ENCODE data around the gene BCAS3. TPM values are rescaled to one million over a fixed set of nuclear protein-coding genes. Genes with fewer than 3 reads are reported as not detected.

Gene BCAS3
- total RNA-seq, 4 donors from 2014 or later: 18.2 to 60.6 (median 23.4) TPM

DNA sequence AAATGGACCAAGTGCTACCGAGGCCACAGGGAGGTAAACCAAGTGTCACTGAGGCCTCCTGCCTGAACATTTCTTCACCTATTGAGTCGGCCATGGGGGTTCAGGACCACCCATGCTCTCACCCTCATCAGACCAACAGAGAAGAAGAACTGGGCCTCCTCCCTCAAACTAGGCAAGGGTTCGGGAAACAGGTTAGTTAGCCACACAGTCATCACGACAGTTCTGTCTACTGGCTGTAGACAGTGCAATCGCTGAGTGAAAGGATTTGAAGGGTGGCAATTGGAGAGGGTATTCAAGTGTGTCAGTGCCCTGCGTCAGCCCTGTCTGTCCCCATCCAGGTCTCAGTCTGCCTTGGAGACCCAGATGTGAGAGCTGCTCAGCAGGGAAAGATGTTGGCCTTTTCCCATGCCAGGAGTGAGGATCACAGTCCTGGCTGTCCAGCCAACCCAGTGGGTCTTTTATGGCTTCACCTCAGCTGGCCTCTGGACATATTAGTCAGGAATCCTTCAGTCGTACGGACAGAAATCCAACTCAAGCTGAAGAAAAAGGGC lies 741.9 kb downstream of the BCAS3 start:
- H3K27me3 ChIP-seq: peaks cover 5 to 26% (median 16%) of the 10 kb centered on the region in 3 donors
- intact Hi-C loops (cut with DNase I; ENCODE audit: low total_unique reads): loop anchor here (10.0 kb wide), 1 partner anchor 445 kb away; the partner anchor contains the start of gene BRIP1
- no peaks in the 10 kb centered on the region for H3K36me3 ChIP-seq
- no peak overlapping the region for H3K27ac ChIP-seq
- H3K4me1 ChIP-seq: peaks cover 0 to 2% of the 10 kb centered on the region in 2 donors
- in situ Hi-C loops (cut with MboI; ENCODE audit: low sequenced_read_pairs in 4 of 4): loop anchor here in 2 of 4 donors (10.0 kb wide), 1 partner anchor 415 kb away; no protein-coding TSS in a partner anchor
- ATAC-seq (no peak), DNase-seq (no peak)
- H3K4me3 ChIP-seq: no peak overlapping the region
- TF ChIP-seq, protein P1, sequence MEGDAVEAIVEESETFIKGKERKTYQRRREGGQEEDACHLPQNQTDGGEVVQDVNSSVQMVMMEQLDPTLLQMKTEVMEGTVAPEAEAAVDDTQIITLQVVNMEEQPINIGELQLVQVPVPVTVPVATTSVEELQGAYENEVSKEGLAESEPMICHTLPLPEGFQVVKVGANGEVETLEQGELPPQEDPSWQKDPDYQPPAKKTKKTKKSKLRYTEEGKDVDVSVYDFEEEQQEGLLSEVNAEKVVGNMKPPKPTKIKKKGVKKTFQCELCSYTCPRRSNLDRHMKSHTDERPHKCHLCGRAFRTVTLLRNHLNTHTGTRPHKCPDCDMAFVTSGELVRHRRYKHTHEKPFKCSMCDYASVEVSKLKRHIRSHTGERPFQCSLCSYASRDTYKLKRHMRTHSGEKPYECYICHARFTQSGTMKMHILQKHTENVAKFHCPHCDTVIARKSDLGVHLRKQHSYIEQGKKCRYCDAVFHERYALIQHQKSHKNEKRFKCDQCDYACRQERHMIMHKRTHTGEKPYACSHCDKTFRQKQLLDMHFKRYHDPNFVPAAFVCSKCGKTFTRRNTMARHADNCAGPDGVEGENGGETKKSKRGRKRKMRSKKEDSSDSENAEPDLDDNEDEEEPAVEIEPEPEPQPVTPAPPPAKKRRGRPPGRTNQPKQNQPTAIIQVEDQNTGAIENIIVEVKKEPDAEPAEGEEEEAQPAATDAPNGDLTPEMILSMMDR (IDR thresholded peaks at IDR 0.05 in 4 of 5, conservative IDR thresholded peaks at IDR 0.05 in 1 of 5): no peak
- TF ChIP-seq POLR2A (IDR thresholded peaks at IDR 0.05): no peak
- H3K9me3 ChIP-seq: no peaks in the 10 kb centered on the region

DNA sequence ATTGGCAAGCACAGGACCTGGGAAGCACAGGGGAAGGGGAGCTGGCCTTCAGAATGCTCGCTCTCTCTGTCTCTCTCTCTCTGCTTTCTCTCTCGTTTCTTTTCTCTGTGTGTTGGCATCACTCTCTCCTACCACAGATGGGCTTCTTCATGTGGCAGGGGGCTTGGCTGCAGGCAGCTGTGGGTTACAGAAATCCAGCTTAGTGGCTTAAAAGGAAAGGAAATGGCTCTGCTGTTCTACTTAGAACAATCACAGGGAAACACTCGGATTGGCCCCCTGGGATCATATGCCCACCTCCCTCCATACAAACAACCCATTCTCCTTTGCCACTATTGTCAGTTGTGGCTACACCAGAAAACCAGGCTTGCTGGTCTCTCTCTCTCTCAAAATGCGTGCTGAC lies 742.4 kb downstream of the BCAS3 start:
- Histone ChIP-seq H3K27ac (no peak overlapping the region), H3K27me3 (peaks cover 5 to 26% (median 16%) of the 10 kb centered on the region in 3 donors), H3K4me1 (peaks cover 0 to 2% of the 10 kb centered on the region in 2 donors), H3K9me3 (no peaks in the 10 kb centered on the region), H3K4me3 (no peak overlapping the region), H3K36me3 (no peaks in the 10 kb centered on the region)
- intact Hi-C loops (cut with DNase I; ENCODE audit: low total_unique reads) (no loop called here), in situ Hi-C loops (cut with MboI; ENCODE audit: low sequenced_read_pairs in 4 of 4) (loop anchor here in 2 of 4 donors (10.0 kb wide), 1 partner anchor 415 kb away; no protein-coding TSS in a partner anchor)
- DNase-seq (no peak), ATAC-seq (no peak)
- no peak for TF ChIP-seq POLR2A (IDR thresholded peaks at IDR 0.05)
- TF ChIP-seq, protein P1 (IDR thresholded peaks at IDR 0.05 in 4 of 5, conservative IDR thresholded peaks at IDR 0.05 in 1 of 5): no peak

DNA sequence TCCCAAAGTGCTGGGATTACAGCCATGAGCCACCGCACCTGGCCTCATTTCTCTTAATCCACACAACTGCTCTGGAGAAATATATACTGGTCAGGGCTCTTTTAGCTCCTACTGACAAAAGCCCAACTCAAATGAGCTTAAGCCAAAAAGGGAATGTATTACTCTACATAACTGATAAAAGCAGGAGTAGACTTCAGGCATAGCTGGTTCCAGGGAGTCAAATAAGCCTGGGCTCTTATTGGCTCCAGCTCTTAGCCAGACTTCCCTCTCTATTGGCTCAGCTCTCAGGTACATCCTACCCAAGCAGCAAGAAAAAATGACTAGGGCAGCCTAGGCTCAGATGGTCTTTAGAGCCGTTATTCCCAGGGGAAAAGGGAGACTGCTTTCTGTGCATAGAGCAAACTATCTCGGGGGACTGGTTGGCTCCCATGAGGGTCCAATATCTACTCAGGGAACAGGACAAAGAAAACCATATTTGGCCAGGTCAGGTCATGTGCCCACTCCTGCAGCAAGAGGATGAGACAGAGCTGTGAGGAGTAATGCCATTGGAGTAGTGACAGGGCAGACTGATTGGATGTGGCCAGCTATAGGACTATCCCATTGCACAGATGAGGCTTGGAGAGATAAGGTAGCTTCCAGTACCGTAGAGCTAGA lies 743.2 kb downstream of the BCAS3 start:
- DNase-seq (no peak), ATAC-seq (no peak)
- TF ChIP-seq POLR2A (IDR thresholded peaks at IDR 0.05): no peak
- TF ChIP-seq, protein P1 (IDR thresholded peaks at IDR 0.05 in 4 of 5, conservative IDR thresholded peaks at IDR 0.05 in 1 of 5): no peak
- intact Hi-C loops (cut with DNase I; ENCODE audit: low total_unique reads) (no loop called here), in situ Hi-C loops (cut with MboI; ENCODE audit: low sequenced_read_pairs in 4 of 4) (loop anchor here in 2 of 4 donors (10.0 kb wide), 1 partner anchor 414 kb away; no protein-coding TSS in a partner anchor)
- no peaks in the 10 kb centered on the region for H3K9me3 ChIP-seq
- peaks cover 0 to 2% of the 10 kb centered on the region in 2 donors for H3K4me1 ChIP-seq
- H3K27ac ChIP-seq: no peak overlapping the region
- H3K36me3 ChIP-seq: no peaks in the 10 kb centered on the region
- H3K27me3 ChIP-seq: peaks cover 5 to 26% (median 16%) of the 10 kb centered on the region in 3 donors
- no peak overlapping the region for H3K4me3 ChIP-seq

DNA sequence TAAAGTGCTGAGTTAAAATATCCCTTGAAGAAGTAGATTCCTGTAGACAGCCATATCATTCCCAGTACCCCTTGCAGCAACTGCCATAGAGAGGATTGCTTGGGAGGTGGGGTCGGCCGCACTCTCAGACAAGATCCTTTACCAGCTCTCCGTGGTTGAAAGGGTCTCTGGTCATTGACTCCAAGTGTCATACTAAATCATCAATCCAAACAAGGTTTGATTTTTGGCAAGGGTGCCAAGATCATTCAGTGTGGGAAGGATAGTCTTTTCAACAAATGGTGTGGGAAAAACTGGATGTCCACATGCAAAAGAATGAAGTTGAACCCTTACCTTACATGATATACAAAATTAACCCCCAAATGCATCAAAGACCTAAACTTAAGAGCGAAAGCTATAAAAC lies 743.8 kb downstream of the BCAS3 start:
- intact Hi-C loops (cut with DNase I; ENCODE audit: low total_unique reads): no loop called here
- ATAC-seq (no peak), DNase-seq (no peak)
- in situ Hi-C loops (cut with MboI; ENCODE audit: low sequenced_read_pairs in 4 of 4): loop anchor here in 2 of 4 donors (10.0 kb wide), 1 partner anchor 413 kb away; no protein-coding TSS in a partner anchor
- peaks cover 0 to 2% of the 10 kb centered on the region in 2 donors for H3K4me1 ChIP-seq
- H3K9me3 ChIP-seq: no peaks in the 10 kb centered on the region
- H3K27ac ChIP-seq: no peak overlapping the region
- H3K36me3 ChIP-seq: no peaks in the 10 kb centered on the region
- H3K27me3 ChIP-seq: peaks cover 5 to 26% (median 16%) of the 10 kb centered on the region in 3 donors
- H3K4me3 ChIP-seq: no peak overlapping the region
- no peak for TF ChIP-seq POLR2A (IDR thresholded peaks at IDR 0.05)
- TF ChIP-seq, protein P1 (IDR thresholded peaks at IDR 0.05 in 4 of 5, conservative IDR thresholded peaks at IDR 0.05 in 1 of 5): no peak
